AG08396 (cell line): ENCODE measurements around the gene TMEM30A.

Experiments used
- DNase-seq: peaks from one replicate; pipeline ENCODE4 v3.0.0; 2012; ENCODE audit warnings: low spot score, mixed read lengths

The TMEM30A gene

GRCh38 chr6:75262716-75263400 lies 21.7 kb downstream of the TMEM30A start:
- no peak for DNase-seq

- no peak for DNase-seq
Measured at GRCh38 chr6:75261299-75261698, 23.3 kb downstream of the TMEM30A start.

- no peak for DNase-seq
Measured at GRCh38 chr6:75257343-75258087, 27.1 kb downstream of the TMEM30A start.

GRCh38 chr6:75250552-75250951 lies 34.0 kb downstream of the TMEM30A start:
- DNase-seq = no peak

- no peak for DNase-seq
Measured at GRCh38 chr6:75249837-75250236, 34.8 kb downstream of the TMEM30A start.

GRCh38 chr6:75246386-75246785 lies 38.2 kb downstream of the TMEM30A start:
- no peak for DNase-seq

- DNase-seq = peak; percentile 3
Measured at GRCh38 chr6:75244063-75244584, 40.5 kb downstream of the TMEM30A start.

- peak; percentile 85 for DNase-seq
Measured at GRCh38 chr6:75243333-75244062, 41.1 kb downstream of the TMEM30A start, which contains the start of gene COX7A2. Gene COX7A2, minus strand, starts transcription at chr6:75243801. Its CDS starts 67 bp downstream, at chr6:75243734.

GRCh38 chr6:75236630-75237029 lies 48.0 kb downstream of the TMEM30A start:
- no peak for DNase-seq

- DNase-seq = no peak
Measured at GRCh38 chr6:75235271-75235670, 49.3 kb downstream of the TMEM30A start.

- DNase-seq = no peak
Measured at GRCh38 chr6:75234126-75234865, 50.3 kb downstream of the TMEM30A start.

GRCh38 chr6:75233092-75233615 lies 51.4 kb downstream of the TMEM30A start:
- DNase-seq = no peak

GRCh38 chr6:75230484-75231325 lies 53.9 kb downstream of the TMEM30A start:
- peak; percentile 55 for DNase-seq

GRCh38 chr6:75224303-75224926 lies 60.2 kb downstream of the TMEM30A start:
- no peak for DNase-seq

- DNase-seq = no peak
Measured at GRCh38 chr6:75223428-75223827, 61.2 kb downstream of the TMEM30A start.

- no peak for DNase-seq
Measured at GRCh38 chr6:75222261-75222660, 62.3 kb downstream of the TMEM30A start.

- DNase-seq = no peak
Measured at GRCh38 chr6:75221116-75221515, 63.5 kb downstream of the TMEM30A start.

- DNase-seq = no peak
Measured at GRCh38 chr6:75220357-75220756, 64.2 kb downstream of the TMEM30A start.

GRCh38 chr6:75219263-75219662 lies 65.3 kb downstream of the TMEM30A start:
- no peak for DNase-seq

- DNase-seq = no peak
Measured at GRCh38 chr6:75217193-75217592, 67.4 kb downstream of the TMEM30A start.
